NCI-H526 (cell line): ENCODE measurements around the gene HYI.
"Not testable (repeated sequence)": the region's sequence is repeated elsewhere in the genome, so short reads cannot be mapped to it uniquely, and the experiment has no call there.

Experiments used
- DNase-seq, 2 experiments: peaks; one replicate each; lab custom pipeline; 2025; lab: John Stamatoyannopoulos, UW

The HYI gene, protein sequence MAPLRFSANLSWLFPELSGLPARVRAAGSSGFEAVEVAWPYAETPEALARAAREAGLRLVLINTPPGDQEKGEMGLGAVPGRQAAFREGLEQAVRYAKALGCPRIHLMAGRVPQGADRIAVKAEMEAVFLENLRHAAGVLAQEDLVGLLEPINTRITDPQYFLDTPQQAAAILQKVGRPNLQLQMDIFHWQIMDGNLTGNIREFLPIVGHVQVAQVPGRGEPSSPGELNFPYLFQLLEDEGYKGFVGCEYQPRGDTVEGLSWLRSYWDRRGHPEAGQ

DNA sequence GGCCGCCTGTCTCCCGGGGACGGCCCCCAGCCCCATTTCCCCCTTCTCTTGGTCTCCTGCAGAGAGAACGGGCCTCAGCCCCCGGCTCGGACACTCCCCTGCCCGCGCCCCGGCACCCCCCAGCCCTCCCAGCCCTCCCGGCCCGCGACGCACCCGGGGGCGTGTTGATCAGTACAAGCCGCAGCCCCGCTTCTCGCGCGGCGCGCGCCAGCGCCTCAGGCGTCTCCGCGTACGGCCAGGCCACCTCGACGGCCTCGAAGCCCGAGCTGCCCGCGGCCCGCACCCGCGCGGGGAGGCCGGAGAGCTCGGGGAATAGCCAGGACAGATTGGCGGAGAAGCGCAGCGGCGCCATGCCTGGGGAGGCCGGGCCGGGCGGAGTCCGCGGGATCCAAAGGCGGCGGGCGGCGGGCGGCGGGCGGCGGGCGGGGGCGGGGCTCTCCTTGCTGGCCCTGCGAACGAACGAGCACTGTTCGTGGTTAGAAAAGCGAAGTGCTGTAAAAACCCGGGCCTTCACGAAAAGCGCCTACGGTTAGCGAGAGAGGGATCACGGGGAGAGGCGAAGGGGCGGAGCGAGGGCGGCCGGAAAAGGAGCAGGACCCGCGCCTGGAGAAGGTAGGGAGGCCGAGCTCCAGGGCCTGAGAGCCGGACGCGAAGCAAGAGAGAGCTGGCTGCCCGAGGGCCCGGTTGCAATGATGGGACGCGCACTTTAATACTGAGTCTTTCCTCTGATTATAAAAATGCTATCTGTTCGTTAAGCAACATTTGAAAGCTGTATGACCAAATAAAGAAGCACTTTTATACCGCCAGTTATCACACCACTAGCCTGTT, at the start of gene HYI:
Gene HYI, minus strand, starts transcription at position 490 of the 828 bp plus-strand sequence. Its CDS starts 138 bp downstream, at position 352.
- peak; percentile 79 to 93 for DNase-seq

DNA sequence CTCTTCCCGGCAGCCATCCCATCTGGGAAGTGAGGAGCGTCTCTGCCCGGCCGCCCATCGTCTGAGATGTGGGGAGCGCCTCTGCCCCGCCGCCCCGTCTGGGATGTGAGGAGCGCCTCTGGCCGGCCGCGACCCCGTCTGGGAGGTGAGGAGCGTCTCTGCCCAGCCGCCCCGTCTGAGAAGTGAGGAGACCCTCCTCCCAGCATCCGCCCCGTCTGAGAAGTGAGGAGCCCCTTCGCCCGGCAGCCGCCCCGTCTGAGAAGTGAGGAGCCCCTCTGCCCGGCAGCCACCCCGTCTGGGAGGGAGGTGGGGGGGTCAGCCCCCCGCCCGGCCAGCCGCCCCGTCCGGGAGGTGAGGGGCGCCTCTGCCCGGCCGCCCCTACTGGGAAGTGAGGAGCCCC, 48.1 kb upstream of the HYI start:
- not testable (repeated sequence) for DNase-seq

DNA sequence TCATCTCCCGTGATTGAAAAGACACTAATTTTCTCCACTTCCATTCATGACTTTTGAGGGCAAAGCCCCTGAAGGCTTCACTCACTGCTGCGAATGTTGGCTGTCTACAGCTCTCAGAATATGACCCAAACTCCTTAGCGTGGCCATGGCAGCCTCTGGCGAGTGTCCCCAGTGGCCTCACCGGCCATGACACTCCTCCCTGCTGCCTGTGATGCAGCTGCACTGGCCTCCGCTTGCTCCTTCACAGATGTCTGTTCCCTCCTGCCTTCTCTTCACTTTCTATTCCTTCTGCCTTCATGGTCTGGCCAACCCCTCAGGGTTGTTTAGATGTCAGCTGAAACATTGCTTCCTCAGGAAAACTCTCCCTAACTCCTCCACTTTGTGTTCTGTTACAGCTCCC, 46.2 kb upstream of the HYI start:
- no peak for DNase-seq

DNA sequence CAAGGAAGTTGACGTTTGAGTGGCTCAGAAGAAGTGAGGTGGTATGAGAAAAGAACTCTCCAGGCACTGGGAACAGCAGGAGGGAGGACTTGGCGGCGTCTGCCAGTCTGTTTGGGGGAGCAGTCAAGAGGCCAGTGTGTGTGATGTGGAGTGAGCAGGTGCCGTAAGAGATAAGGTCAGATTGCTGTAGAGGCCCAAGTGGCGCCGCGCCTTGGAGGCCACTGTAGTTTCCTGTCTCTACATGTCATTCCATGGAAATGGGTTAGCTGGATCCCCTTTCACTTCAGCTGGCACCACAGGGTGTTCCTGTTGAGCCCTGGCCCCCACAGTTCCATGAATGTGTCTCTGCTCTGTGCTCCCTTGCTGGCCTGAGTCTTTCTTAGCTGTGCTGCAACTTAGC, 41.5 kb upstream of the HYI start:
- DNase-seq = no peak

DNA sequence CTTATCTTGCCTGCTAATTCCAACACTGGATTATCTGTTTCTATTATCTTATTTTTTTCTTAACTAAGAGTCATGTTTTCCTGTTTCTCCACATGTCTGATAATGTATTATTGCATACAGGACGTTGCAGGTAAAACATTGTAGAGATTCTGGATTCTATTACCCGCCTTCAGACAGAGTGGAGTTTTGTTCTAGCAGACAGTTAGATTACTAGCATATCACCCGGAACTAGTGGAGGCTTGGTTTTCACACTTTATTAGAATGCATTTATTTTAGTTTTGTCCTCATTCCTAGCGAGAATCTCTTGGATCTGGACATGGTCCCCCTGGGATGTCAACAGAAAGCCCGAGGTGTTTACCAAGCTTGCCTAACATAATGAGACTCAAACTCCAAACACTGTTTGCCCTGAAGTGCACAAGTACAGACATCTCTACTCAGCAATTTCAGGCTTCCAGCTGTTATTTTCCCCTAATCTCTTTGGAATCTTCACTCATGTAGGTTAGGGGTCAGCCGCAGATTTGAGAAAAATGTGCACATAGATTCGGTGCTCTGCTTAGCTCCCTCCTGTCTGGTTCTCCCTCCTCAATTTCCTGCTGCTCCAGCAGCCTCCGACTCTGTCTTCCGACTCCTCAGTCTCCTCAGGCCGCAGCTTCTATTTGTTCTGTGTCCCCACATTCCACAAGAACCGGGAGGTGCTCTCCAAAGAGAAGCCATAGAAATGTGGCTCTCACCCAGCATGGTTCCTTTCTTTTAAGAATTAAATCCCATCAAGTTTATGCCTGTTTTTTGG, 40.1 kb upstream of the HYI start:
- no peak for DNase-seq

DNA sequence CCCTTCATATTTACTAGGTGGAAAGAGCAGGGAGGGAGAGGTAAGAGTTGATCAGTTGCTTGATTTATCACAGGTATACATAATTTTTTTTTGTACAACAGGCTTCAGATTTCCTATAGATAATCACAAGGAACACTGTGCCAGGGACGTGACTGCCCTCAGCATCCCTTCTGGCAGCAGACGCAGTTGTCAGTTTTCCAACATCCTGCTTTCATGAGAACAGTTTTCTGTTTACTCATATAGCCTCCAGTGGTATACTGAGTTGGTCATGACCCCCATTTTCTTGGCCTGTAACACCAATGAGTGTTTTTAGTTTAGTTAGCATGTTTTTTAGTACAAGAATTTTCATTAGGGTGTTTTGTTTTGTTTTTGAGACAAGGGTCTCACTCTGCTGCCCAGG, 39.1 kb upstream of the HYI start:
- DNase-seq = no peak

DNA sequence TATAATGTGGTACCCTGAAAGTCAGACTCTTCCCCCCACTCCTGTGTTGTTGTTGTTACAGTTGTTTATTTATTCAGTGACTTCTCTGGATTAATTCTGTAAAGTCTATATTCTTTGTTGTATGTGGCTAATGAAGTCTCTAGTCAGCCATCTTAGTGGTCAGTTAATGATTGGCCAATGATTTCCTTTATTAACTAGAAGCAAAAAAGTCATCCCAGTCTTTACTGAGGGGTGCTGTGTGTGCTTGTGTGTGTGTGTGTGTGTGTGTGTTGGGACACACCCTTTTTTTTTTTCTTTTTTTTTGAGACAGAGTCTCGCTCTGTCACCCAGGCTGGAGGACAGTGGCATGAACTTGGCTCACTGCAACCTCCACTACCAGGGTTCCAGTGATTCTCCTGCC, 37.3 kb upstream of the HYI start:
- DNase-seq = no peak

DNA sequence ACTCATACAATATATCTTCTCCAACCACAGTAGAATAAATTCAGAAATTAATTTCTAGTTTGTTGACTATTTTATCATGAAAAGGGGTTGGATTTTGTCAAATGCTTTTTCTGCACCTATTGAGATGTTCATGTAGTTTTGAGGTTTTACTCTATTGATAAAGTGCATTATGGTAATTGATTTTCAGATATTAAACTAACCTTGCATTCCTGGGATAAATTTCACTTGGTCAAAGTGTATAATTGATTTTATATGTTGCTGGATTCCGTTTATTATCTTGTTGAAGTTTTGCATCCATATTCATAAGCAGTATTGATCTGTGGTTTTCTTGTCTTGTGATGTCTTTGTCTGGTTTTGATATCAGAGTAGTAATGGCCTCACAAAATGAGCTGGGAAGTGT, 34.4 kb upstream of the HYI start:
- no peak for DNase-seq

DNA sequence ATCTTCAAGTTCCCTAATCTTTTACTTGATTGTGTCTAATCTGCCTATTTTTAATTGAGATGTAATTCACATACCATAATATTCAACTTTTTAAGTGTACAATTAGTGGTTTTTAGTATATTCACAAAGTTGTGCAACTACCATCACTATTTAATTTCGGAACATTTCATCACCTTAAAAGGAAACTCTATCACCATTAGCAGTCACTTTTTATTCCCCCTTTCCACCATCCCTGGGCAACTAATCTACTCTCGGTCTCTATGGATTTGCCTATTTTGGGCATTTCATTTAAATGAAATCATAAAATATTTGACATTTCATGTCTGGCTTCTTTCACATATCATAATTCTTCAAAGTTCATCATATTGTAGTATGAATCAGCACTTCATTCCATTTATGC, 30.6 kb upstream of the HYI start:
- DNase-seq = no peak

DNA sequence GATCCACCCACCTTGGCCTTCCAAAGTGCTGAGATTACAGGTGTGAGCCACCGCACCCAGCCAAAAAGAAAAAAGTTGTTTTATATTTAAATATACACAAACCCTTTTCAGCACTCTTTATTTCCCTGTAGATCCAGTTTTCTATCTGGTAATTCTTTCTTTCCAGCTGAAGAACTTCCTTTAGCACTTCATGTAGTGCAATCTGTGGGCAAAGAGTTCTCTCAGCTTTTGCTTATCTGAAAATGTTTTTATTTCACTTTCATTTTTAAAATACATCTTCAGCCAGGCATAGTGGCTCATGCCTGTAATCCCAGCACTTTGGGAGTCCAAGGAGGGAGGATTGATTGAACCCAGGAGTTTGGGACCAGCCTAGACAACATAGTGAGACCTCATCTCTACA, 28.5 kb upstream of the HYI start:
- DNase-seq = no peak

DNA sequence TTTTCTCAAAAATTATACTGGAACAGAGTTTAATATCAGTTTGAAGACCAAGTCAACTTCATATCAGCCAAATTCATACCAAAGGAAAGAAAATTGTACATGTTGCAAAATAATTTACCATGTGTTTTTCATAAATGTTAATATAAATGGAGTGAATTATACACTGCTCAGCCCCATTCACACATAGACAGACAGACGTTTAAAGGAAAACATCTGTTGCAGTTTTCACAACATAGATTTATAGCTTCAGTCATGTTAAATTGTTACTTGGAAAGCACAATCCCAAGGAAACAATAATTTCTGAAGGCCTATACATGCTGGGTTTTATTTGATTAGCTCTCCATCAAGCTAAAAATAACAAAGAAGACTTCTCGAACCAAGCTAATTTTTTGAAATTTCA, 27.8 kb upstream of the HYI start:
- no peak for DNase-seq

DNA sequence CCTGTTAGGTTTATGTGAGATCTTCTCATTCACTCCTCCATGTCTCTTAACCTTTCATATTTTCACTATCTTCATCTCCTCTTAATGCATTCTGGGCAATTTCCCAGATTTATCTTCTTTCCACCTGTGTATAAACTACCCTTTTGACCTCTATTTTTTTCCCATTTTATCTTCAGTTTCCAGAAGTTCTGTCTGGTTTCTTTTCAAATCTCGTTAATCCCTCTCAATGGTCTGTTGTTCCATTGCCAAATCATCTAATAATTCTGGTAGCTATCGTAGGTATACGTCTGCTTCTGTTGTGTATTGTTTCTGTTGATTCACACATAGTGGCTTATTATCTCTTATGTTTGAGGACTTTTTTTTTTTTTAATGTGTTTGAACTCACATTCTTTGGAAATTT, 25.7 kb upstream of the HYI start:
- no peak for DNase-seq

DNA sequence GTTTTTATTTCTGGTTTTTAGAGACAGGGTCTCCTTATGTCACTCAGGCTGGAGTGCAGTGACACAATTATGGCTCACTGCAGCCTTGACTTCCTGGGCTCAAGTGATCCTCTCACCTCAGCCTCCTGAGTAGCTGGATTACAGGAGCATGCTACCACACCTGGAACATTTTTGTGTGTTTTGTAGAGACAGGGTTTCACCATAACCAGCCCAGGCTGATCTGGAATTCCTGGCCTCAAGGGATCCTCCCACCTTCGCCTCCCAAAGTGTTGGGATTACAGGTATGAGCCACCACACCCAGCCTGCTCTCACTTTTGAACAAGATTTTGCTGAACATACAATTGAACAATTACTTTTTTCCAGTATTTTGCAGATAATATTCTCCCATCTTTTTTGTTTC, 24.0 kb upstream of the HYI start:
- no peak for DNase-seq

DNA sequence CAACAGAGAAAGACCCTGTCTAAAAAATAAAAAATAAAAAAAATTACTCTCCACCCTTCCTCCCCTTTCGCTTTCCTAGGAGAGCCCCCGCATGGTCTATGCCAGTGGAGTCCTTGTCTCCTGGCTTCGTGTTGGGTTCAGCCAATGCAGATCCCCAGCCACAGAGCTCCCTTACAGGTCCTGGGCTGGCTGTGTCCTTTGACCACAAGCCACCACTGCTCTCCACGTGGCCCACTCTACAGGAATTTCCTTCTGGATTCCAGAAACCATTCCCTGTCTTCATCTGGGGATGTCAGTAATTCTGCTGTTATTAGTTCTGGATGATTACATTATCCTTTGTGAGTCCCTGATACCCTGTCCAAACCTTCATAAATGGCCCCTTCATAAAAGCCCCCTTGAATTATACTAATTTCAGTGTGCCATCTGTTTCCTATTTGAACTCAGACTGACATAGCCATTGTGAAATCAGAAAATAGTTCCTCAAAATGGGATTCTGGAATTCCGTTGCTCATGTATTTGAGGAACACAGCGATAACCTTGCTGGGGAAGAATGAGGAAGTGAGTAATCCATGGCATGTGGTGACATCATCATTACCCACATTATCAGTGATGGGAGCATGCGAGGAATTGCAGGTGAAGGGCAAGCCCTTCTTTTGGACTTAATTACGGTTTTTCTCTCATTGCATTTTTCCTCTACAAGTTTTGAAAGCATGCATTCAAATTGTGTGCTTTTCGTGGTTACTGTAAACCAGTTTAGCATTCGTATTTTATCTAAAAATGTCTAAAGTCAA, 22.1 kb upstream of the HYI start:
- DNase-seq = not testable (repeated sequence)

DNA sequence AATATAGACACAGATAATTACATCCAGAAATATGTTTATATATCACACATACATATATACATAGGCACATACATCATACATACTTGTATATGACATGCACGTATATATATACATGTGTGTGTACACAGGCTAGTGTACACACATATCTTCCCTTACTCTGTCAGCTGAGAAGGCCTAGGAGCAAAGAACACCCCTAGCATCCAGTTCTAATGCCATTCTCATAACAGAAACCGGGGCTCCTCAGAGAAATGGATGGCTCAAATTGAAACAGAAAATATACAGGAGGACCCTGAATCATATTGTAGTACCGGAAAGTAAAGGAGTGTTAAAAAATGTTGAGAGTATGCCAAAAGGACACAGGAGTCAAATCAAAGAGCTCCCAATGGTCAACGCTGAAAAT, 19.7 kb upstream of the HYI start:
- DNase-seq = no peak

DNA sequence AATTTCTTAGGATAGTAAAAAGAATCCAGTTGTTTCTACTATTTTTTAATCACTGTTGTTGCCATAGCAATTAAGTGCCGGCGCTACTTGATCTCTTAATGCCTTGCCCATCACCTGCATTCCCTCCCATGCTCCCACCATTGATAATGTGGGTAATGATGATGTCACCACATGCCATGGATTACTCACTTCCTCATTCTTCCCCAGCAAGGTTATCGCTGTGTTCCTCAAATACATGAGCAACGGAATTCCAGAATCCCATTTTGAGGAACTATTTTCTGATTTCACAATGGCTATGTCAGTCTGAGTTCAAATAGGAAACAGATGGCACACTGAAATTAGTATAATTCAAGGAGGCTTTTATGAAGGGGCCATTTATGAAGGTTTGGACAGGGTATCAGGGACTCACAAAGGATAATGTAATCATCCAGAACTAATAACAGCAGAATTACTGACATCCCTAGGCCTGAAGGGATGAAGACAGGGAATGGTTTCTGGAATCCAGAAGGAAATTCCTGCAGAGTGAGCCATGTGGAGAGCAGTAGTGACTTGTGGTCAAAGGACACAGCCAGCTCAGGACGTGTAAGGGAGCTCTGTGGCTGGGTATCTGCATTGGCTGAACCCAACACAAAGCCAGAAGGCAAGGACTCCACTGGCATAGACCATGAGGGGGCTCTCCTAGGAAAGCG, 18.9 kb upstream of the HYI start:
- not testable (repeated sequence) for DNase-seq

DNA sequence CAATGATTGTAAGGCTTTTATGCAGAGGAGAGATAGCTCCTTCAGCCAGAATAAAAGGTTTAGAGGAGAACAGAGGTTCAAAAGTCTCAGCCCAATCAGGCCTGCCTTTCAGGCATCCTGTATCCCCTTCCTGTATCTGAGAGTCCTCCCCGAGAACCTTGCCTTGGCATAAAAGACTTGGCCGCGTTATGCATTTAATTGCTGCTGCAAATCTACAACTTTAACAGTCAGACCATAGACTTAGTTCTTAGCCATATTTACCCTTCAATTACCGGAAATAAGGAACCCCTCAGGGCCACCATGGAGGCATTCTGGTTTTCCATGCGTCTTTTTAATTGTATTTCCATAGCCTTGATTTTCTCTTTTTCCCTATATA, 18.3 kb upstream of the HYI start:
- no peak for DNase-seq

DNA sequence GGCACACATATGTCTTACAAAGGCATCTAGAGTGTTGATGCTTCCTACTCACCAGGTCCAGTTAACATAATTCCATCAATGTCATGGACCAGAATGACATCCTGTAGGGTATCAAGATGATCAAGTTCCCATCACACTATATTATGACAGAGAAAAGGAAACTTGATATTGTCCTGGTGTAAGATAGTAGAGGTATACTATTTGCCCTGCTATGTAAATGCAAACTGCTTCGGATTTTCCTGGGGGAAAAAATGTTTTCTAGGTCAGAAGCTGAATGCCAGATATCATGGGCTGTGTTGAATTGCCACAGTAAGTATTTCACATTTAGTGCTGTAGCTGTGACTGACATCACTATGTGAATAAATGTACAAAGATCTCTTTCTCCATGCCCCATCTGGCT, 16.2 kb upstream of the HYI start:
- no peak for DNase-seq

DNA sequence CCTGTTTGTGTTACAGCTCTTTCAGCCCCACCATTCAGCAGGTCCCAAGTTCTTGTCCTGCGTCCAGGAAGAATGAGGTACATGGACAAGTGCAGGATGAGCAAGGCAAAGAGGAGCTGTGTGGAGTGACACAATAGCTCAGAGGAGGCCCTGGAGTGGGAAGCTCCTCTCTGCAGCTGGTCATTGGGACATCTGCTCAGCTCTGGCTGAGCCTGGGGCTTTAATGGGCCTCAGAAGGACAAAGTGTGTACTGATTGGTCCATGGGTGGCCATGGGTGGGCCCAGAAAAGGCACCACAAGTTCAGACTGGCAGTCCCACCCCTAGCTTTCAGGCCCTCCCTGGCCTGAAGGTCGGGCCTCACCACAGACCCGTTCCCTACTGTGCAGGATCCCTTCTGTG, 14.7 kb upstream of the HYI start:
- no peak for DNase-seq

DNA sequence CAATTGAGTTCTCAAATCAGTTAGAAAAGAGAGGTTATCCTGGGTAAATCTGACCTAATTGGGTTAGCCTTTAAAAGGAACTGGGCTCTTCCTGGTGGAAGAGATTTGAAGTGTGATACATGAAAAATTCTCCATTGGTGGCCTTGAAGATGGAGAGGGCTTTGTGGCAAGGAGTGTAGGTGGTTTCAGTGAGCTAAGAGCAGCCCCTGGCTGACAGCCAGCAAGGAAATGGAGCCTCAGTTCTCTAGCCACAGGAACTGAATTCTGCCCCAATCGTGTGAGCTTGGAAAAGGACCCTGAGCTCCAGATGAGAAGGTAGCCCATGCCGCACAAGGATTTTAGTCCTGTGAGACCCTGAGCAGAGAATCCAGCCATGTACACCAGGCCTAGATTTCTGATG, 12.7 kb upstream of the HYI start:
- DNase-seq = no peak

DNA sequence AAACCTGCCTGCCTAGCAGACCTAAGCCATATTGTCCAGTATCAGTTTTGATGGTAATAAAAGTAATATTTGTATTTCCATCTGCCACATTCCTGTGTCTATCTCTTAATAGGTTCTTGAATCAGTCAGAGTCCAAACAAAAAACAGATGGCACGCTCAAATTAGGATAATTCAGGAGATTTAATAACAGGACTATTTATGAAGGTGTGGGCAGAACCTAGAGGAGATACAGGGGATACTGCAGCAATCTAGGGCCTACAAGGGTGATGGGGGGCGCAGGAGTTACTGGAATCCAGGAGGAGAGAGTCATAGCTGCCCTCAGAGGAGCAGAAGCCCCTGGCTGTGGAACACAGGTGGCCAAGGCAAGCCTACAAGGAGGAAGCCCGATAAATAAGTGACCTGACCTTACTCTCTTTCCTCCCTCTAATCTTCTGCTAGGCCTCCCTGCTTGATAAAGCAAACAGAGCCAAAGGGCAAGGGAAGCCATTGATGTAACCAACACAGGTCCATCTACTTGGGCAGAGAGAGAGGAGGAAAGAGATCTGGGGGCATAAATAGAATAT, 11.9 kb upstream of the HYI start:
- DNase-seq = no peak
